Brain microvascular endothelial cell (primary cell): ENCODE results near the gene CYP2W1.

Experiments used
- DNase-seq: peaks from one replicate; pipeline ENCODE4 v3.0.0-alpha.2; 2020
- H3K27ac ChIP-seq: fragments of 250-450 bp; sonication (Bioruptor Pico); 2 replicates; pipeline ENCODE4 v1.5.1; 2020; ENCODE audit warnings: mild to moderate bottlenecking, moderate library complexity
- H3K27me3 ChIP-seq: fragments of 250-450 bp; sonication (Bioruptor Pico); replicated peaks from 2 replicates; pipeline ENCODE4 v1.5.1; 2020; ENCODE audit warnings: mild to moderate bottlenecking
- H3K36me3 ChIP-seq: fragments of 250-450 bp; sonication (Bioruptor Pico); replicated peaks from 2 replicates; pipeline ENCODE4 v1.5.1; 2020; ENCODE audit warnings: mild to moderate bottlenecking
- H3K4me3 ChIP-seq: 2 replicates; pipeline ENCODE4 v1.5.1; 2011; ENCODE audit warnings: low read depth, mild to moderate bottlenecking, control low read depth, low read length, moderate library complexity
- CTCF ChIP-seq: IDR thresholded peaks from 2 replicates; pipeline ENCODE4 v1.5.1; 2011; ENCODE audit warnings: low read depth, mild to moderate bottlenecking, moderate library complexity, low read length, control low read depth, inconsistent platforms; ENCODE audit errors: missing control alignments
- in situ Hi-C: cut with HindIII; loops from 2 replicates; pipeline ENCODE4 v1.10.0; 2017; ENCODE audit warnings: low sequenced_read_pairs, low pct_ligation_motif_present

CYP2W1 gene

DNA sequence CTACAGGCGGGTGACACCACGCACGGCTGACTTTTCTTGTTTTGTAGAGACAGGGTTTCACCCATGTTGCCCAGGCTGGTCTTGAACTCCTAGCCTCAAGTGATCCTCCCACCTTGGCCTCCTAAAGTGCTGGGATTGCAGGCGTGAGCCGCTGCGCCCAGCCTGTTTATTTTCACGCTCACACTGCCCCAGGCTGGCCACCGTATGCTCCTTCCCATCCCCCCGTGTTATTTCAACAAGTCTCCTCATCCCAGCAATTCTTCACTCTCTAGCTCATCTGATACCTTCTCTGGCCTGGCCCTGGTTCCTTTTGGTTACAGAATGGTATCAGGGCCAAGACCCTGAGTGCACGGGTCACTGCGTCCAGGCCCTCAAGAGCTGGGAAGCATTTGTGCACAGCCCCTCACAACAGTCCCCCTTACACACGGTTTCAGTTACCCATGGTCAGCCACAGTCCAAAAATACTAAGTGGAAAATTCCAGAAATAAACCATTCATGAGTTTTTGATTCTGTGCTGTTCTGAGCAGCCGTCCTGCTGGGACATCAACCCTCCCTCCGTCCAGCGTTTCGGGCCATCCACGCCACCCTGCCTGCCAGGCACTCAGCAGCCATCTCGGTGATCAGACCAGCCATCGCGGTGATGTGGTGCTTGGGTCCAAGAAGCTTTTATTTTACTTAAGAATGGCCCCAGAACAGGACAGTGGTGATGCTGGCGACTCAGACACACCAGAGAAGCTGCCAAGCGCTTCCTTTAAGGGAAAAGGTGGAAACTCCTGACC, 16.5 kb upstream of the CYP2W1 start:
- Histone ChIP-seq H3K36me3 (peaks cover 40% of the 10 kb centered on the region), H3K27ac (no peak overlapping the region), H3K27me3 (no peaks in the 10 kb centered on the region), H3K4me3 (no peak overlapping the region)
- in situ Hi-C loops, result no loop called here
- TF ChIP-seq CTCF, result no peak
- no peak for DNase-seq

GRCh38 chr7:967361-968082, 15.5 kb upstream of the CYP2W1 start:
- Histone ChIP-seq H3K36me3 (peaks cover 50% of the 10 kb centered on the region), H3K27ac (no peak overlapping the region), H3K27me3 (no peaks in the 10 kb centered on the region), H3K4me3 (no peak overlapping the region)
- in situ Hi-C loops, result no loop called here
- no peak for TF ChIP-seq CTCF
- no peak for DNase-seq

DNA sequence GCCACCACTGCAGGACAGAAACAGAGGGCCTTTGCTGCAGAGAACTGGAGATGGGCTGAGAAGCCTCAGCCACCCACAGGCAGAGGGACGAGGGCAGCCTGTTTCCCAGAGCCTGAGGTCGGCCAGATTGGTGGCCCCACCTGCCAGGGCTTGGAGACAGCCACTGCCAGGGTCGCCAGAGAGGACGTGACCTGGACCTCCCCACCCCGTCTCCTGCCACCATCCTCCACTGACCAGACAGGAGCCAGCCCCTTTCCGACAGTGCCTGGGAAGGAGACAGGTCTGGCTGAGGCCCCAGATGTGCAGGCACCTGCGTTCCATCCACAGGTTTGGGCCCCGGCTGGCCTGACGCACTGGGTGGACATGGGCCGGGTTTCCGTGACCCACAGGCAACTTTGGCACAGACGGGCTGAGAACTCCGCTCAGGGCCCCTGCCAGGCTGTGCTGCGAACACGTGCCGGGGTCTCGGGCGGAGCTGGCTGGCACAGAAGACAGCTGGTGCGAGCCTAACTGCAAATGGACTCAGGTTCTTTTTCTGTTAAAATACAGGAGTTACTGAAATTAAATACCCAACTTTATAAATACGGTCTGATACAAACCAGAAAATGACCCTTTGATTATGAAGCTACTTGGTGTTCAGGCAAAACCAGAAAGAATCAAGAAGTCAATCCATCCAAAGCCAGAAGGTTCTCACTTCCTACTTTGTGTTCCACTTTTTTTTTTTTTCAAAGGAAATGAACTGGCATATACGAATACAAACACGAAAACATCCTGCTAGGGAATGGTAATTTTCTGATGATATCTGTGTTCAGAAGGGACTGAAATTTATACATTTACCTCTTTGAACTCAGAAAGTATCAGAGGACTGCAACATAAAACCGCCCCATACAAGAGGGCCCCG, 14.5 kb upstream of the CYP2W1 start:
- in situ Hi-C loops, result no loop called here
- H3K4me3 ChIP-seq, result no peak overlapping the region
- no peak overlapping the region for H3K27ac ChIP-seq
- H3K36me3 ChIP-seq, result peaks cover 56% of the 10 kb centered on the region
- DNase-seq, result no peak
- no peaks in the 10 kb centered on the region for H3K27me3 ChIP-seq
- no peak for TF ChIP-seq CTCF

- Histone ChIP-seq H3K27me3 (no peaks in the 10 kb centered on the region), H3K27ac (no peak overlapping the region), H3K4me3 (no peak overlapping the region), H3K36me3 (peaks cover 56% of the 10 kb centered on the region)
- in situ Hi-C loops, result no loop called here
- TF ChIP-seq CTCF, result no peak
- DNase-seq, result no peak
Observed at GRCh38 chr7:969403-969802, 13.6 kb upstream of the CYP2W1 start.

DNA sequence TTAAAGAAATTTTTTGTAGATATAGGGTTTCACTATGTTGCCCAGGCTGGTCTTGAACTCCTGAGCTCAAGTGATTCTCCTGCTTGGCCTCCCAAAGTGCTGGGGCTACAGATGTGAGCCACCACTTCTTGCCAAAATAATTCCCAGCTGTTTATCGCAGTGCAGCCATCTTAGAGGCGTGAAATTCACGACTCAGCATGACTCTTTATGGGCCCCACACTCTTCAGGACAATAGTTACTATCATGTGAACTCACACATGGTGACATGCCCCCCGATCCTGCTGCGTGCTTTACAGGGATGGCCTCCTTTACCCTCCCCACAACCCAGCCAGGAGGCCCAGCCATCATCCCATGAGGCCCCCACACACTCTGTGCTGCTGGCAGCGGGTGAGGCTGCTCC, 12.2 kb upstream of the CYP2W1 start:
- DNase-seq, result no peak
- no peak overlapping the region for H3K4me3 ChIP-seq
- H3K27ac ChIP-seq, result no peak overlapping the region
- H3K36me3 ChIP-seq, result peaks cover 56% of the 10 kb centered on the region
- no peaks in the 10 kb centered on the region for H3K27me3 ChIP-seq
- TF ChIP-seq CTCF, result no peak
- in situ Hi-C loops, result no loop called here
